Neutrophil (primary cell): Measurements from ENCODE around the gene CCDC149.

Experiments used
- H3K27ac ChIP-seq: fragments of 200-600 bp; sonication (generic); 2 replicates; pipeline ENCODE4 v1.5.1; 2016; ENCODE audit warnings: mild to moderate bottlenecking, moderate library complexity
- H3K27me3 ChIP-seq: fragments of 200-600 bp; sonication (generic); 2 replicates; pipeline ENCODE4 v1.6.0; 2016; ENCODE audit warnings: mild to moderate bottlenecking
- H3K36me3 ChIP-seq: fragments of 200-600 bp; sonication (generic); 2 replicates; pipeline ENCODE4 v1.5.1; 2017
- H3K4me1 ChIP-seq, 2 experiments: fragments of 200-600 bp in 1 of 2; sonication (generic) in 1 of 2; 1 replicate in 1 of 2; 2 replicates in 1 of 2; pipeline versions ENCODE4 v1.5.1 to v1.6.1; 2013 to 2016; ENCODE audit warnings: low read depth in 1 of 2, low read length in 1 of 2, mild to moderate bottlenecking in 1 of 2, moderate library complexity in 1 of 2; ENCODE audit not compliant: control insufficient read depth in 1 of 2, insufficient read depth in 1 of 2
- H3K4me3 ChIP-seq, 2 experiments: fragments of 200-600 bp in 1 of 2; sonication (generic) in 1 of 2; 1 replicate in 1 of 2; 2 replicates in 1 of 2; pipeline ENCODE4 v1.5.1; 2013 to 2016; ENCODE audit warnings: low read depth in 1 of 2, low read length in 1 of 2, mild to moderate bottlenecking in 1 of 2, moderate library complexity in 1 of 2
- H3K9me3 ChIP-seq: fragments of 200-600 bp; sonication (generic); 2 replicates; pipeline ENCODE4 v1.5.1; 2016
- TF ChIP-seq, protein P1 (sequence below): fragments of 200-600 bp; sonication (generic); IDR thresholded peaks from 2 replicates; pipeline ENCODE4 v1.5.1; 2016; ENCODE audit warnings: antibody characterized with exemption

The CCDC149 gene

DNA sequence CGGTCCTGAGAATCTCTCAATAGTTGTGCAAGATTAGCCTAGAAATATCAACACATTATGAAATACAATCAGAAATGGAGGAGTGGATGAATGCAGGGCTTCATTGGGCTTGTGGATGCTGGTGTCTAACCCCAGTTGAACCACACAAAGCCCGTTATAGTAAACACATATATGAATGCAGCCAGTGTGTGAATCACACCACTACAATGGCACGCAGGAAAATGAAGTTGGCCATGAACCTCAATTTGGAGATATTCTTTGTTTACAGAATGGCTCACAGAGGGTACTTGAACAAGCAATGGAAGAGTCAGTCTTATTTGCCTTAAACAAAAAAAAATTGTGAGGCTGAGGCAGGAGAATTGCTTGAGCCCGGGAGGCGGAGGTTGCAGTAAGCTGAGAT lies 59.7 kb downstream of the CCDC149 start:
- no peak overlapping the region for H3K4me3 ChIP-seq
- no peaks in the 10 kb centered on the region for H3K4me1 ChIP-seq
- TF ChIP-seq, protein P1, sequence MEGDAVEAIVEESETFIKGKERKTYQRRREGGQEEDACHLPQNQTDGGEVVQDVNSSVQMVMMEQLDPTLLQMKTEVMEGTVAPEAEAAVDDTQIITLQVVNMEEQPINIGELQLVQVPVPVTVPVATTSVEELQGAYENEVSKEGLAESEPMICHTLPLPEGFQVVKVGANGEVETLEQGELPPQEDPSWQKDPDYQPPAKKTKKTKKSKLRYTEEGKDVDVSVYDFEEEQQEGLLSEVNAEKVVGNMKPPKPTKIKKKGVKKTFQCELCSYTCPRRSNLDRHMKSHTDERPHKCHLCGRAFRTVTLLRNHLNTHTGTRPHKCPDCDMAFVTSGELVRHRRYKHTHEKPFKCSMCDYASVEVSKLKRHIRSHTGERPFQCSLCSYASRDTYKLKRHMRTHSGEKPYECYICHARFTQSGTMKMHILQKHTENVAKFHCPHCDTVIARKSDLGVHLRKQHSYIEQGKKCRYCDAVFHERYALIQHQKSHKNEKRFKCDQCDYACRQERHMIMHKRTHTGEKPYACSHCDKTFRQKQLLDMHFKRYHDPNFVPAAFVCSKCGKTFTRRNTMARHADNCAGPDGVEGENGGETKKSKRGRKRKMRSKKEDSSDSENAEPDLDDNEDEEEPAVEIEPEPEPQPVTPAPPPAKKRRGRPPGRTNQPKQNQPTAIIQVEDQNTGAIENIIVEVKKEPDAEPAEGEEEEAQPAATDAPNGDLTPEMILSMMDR: no peak

GRCh38 chr4:24850674-24851073 lies 62.2 kb downstream of the CCDC149 start:
- no peaks in the 10 kb centered on the region for H3K9me3 ChIP-seq
- H3K27ac ChIP-seq: no peak overlapping the region
- H3K4me1 ChIP-seq: no peaks in the 10 kb centered on the region
- no peaks in the 10 kb centered on the region for H3K27me3 ChIP-seq
- no peaks in the 10 kb centered on the region for H3K36me3 ChIP-seq
- H3K4me3 ChIP-seq: no peak overlapping the region
- TF ChIP-seq, protein P1: no peak

More for the DNA sequence above, 59.7 kb downstream of the CCDC149 start:
- no peaks in the 10 kb centered on the region for H3K9me3 ChIP-seq
- H3K27ac ChIP-seq: no peak overlapping the region
- no peaks in the 10 kb centered on the region for H3K27me3 ChIP-seq
- H3K36me3 ChIP-seq: no peaks in the 10 kb centered on the region

DNA sequence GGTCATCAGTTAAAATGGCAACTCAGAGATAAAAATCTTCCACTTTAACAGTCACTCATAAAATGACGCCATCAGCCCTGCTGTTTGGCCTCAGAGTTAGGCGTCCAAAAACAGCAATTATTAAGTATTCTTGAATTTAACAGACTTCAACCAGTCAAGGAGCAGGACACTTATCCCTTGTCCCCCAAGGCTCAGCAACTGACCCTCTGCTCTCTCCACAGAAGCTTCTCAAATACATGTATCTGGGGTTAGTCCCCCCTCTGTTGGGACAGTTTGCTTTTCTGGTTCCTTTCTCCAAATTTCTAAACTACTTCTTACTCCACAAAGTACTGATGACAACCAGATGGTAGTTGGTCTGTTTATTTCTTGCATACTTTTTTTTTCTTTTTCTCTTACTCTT lies 63.1 kb downstream of the CCDC149 start:
- no peaks in the 10 kb centered on the region for H3K9me3 ChIP-seq
- H3K4me3 ChIP-seq: no peak overlapping the region
- H3K4me1 ChIP-seq: no peaks in the 10 kb centered on the region
- H3K36me3 ChIP-seq: no peaks in the 10 kb centered on the region
- no peak overlapping the region for H3K27ac ChIP-seq
- H3K27me3 ChIP-seq: no peaks in the 10 kb centered on the region
- TF ChIP-seq, protein P1: no peak

GRCh38 chr4:24849351-24849750 lies 63.5 kb downstream of the CCDC149 start:
- Histone ChIP-seq H3K4me1 (no peaks in the 10 kb centered on the region), H3K27me3 (no peaks in the 10 kb centered on the region), H3K27ac (no peak overlapping the region), H3K4me3 (no peak overlapping the region), H3K9me3 (no peaks in the 10 kb centered on the region), H3K36me3 (no peaks in the 10 kb centered on the region)
- TF ChIP-seq, protein P1: no peak

GRCh38 chr4:24846716-24847115 lies 66.1 kb downstream of the CCDC149 start:
- H3K9me3 ChIP-seq: no peaks in the 10 kb centered on the region
- no peak overlapping the region for H3K27ac ChIP-seq
- no peaks in the 10 kb centered on the region for H3K36me3 ChIP-seq
- TF ChIP-seq, protein P1: no peak
- no peaks in the 10 kb centered on the region for H3K27me3 ChIP-seq
- no peak overlapping the region for H3K4me3 ChIP-seq
- no peaks in the 10 kb centered on the region for H3K4me1 ChIP-seq

- Histone ChIP-seq H3K27ac (no peak overlapping the region), H3K27me3 (no peaks in the 10 kb centered on the region), H3K4me3 (no peak overlapping the region), H3K36me3 (no peaks in the 10 kb centered on the region), H3K4me1 (no peaks in the 10 kb centered on the region), H3K9me3 (no peaks in the 10 kb centered on the region)
- TF ChIP-seq, protein P1: no peak
Observed at GRCh38 chr4:24845902-24846301, 66.9 kb downstream of the CCDC149 start.
